ENCODE results near the gene GPRC5C.

GPRC5C gene

DNA sequence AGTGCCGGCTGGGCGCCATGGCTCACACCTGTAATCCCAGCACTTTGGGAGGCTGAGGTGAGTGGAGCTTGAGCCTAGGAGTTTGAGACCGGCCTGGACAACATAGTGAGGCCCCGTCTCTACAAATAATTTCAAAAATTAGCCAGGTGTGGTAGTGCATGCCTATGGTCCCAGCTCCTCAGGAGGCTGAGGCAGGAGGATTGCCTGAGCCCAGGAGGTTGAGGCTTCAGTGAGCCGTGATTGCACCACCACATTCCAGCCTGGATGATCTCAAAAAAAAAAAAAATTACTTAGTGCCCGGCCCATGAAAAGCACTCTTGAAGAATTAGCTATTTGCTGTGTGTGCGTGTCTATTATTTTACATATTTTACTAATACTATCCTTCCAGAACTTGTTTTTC is 9.6 kb downstream of the GPRC5C start:
- TF ChIP-seq GABPA (IDR thresholded peaks at IDR 0.05; ENCODE audit: low read depth) (no peak), SPI1 (IDR thresholded peaks at IDR 0.05; ENCODE audit: borderline replicate concordance, low read depth) (no peak), POLR2AphosphoS5 (IDR thresholded peaks at IDR 0.05; ENCODE audit: low read depth) (no peak)
- TF ChIP-seq, protein P1, sequence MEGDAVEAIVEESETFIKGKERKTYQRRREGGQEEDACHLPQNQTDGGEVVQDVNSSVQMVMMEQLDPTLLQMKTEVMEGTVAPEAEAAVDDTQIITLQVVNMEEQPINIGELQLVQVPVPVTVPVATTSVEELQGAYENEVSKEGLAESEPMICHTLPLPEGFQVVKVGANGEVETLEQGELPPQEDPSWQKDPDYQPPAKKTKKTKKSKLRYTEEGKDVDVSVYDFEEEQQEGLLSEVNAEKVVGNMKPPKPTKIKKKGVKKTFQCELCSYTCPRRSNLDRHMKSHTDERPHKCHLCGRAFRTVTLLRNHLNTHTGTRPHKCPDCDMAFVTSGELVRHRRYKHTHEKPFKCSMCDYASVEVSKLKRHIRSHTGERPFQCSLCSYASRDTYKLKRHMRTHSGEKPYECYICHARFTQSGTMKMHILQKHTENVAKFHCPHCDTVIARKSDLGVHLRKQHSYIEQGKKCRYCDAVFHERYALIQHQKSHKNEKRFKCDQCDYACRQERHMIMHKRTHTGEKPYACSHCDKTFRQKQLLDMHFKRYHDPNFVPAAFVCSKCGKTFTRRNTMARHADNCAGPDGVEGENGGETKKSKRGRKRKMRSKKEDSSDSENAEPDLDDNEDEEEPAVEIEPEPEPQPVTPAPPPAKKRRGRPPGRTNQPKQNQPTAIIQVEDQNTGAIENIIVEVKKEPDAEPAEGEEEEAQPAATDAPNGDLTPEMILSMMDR (IDR thresholded peaks at IDR 0.05; ENCODE audit: insufficient read depth, low read length), result no peak
- TF ChIP-seq, protein P2, sequence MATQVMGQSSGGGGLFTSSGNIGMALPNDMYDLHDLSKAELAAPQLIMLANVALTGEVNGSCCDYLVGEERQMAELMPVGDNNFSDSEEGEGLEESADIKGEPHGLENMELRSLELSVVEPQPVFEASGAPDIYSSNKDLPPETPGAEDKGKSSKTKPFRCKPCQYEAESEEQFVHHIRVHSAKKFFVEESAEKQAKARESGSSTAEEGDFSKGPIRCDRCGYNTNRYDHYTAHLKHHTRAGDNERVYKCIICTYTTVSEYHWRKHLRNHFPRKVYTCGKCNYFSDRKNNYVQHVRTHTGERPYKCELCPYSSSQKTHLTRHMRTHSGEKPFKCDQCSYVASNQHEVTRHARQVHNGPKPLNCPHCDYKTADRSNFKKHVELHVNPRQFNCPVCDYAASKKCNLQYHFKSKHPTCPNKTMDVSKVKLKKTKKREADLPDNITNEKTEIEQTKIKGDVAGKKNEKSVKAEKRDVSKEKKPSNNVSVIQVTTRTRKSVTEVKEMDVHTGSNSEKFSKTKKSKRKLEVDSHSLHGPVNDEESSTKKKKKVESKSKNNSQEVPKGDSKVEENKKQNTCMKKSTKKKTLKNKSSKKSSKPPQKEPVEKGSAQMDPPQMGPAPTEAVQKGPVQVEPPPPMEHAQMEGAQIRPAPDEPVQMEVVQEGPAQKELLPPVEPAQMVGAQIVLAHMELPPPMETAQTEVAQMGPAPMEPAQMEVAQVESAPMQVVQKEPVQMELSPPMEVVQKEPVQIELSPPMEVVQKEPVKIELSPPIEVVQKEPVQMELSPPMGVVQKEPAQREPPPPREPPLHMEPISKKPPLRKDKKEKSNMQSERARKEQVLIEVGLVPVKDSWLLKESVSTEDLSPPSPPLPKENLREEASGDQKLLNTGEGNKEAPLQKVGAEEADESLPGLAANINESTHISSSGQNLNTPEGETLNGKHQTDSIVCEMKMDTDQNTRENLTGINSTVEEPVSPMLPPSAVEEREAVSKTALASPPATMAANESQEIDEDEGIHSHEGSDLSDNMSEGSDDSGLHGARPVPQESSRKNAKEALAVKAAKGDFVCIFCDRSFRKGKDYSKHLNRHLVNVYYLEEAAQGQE (IDR thresholded peaks at IDR 0.05; ENCODE audit: insufficient replicate concordance, low read depth), result no peak
- H3K27ac ChIP-seq (replicated peaks), result no peak overlapping the region
- no peaks in the 10 kb centered on the region for H3K27me3 ChIP-seq (ENCODE audit: insufficient read depth, poor library complexity, severe bottlenecking)

DNA sequence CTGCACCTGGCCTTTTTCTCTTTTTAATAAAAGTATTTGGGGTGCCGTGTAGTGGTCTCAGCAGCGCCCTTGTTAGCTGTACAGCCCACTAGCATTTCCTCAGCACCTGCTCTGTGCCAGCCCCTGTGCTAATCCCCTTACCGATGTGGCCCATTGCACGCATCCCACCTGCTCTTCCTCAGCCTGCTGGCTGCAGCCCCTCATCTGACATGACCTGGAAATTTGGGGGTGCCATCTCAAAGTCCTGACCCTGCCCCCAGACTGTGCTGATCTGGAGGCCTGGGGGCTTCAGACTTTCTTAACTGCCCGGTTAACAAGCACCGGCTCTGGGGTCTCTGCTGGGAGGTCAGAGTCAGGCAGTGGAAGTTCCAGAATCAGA is 10.4 kb downstream of the GPRC5C start:
- Histone ChIP-seq H3K27me3 (ENCODE audit: insufficient read depth, poor library complexity, severe bottlenecking) (no peaks in the 10 kb centered on the region), H3K27ac (replicated peaks) (peak overlapping the region; percentile 86), H3K4me3 (replicated peaks; ENCODE audit: insufficient read depth, low read length) (no peak overlapping the region)
- no peak for TF ChIP-seq GABPA (IDR thresholded peaks at IDR 0.05; ENCODE audit: low read depth)
- no peak for TF ChIP-seq SPI1 (IDR thresholded peaks at IDR 0.05; ENCODE audit: borderline replicate concordance, low read depth)
- no peak for TF ChIP-seq POLR2AphosphoS5 (IDR thresholded peaks at IDR 0.05; ENCODE audit: low read depth)
- TF ChIP-seq, protein P2 (IDR thresholded peaks at IDR 0.05; ENCODE audit: insufficient replicate concordance, low read depth), result no peak
- no peak for DNase-seq (ENCODE audit: low read depth in 1 of 2, low spot score in 1 of 2)

More for the DNA sequence above, 9.6 kb downstream of the GPRC5C start:
- no peak for DNase-seq (ENCODE audit: low read depth in 1 of 2, low spot score in 1 of 2)
- H3K4me3 ChIP-seq (replicated peaks; ENCODE audit: insufficient read depth, low read length), result no peak overlapping the region

DNA sequence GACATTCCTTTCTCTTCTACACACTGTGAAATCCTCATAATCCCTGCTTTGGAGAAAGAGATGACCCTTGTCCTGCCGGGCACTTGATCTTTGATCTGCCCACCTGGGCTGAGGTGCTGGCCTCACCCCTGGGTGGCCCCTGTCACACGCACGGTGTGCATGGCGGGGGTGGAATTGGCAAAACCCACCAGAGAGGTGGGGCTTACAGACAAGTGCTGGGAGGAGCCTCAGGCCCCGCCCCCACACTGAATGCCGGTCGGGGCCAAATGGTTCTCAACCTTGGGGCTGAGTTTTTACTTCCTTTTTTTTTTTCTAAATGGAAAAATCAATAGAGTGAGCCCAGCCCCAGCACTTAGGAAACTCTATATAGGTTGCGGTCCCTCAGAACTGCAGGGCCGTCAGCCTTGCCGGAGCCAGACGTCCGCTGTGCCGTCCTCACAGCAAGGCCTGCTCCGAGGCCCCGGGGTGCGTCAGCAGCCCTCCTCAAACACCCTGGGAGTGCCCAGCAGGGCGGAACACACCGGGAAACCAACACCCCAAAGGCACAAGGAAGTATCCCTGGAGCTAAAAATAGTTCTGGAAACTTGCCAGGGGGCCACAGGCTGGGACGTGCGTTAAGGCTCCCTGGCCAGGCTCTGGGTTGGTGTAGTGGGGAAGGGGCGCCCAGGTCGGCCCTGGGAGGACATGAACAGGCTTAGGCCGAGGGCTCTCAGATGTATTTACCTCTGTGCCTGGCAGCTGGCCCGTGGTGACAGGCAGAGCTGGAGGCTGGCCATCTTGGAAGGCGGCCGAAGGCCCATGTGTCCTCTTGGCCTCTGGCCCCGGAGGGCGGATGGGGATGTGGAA is 11.0 kb downstream of the GPRC5C start:
- Histone ChIP-seq H3K27ac (replicated peaks) (peak overlapping the region; percentile 86), H3K4me3 (replicated peaks; ENCODE audit: insufficient read depth, low read length) (peak overlapping the region; percentile 16; the same call in 1 of the 2 replicates), H3K27me3 (ENCODE audit: insufficient read depth, poor library complexity, severe bottlenecking) (no peaks in the 10 kb centered on the region)
- TF ChIP-seq, protein P1 (IDR thresholded peaks at IDR 0.05; ENCODE audit: insufficient read depth, low read length), result no peak
- TF ChIP-seq SPI1 (IDR thresholded peaks at IDR 0.05; ENCODE audit: borderline replicate concordance, low read depth) (peak; percentile 5; the same call in 1 of the 2 replicates), POLR2AphosphoS5 (IDR thresholded peaks at IDR 0.05; ENCODE audit: low read depth) (peak; percentile 89), GABPA (IDR thresholded peaks at IDR 0.05; ENCODE audit: low read depth) (0 out of 2 replicates have a peak, but pooled peaks have one; percentile 8)
- TF ChIP-seq, protein P2 (IDR thresholded peaks at IDR 0.05; ENCODE audit: insufficient replicate concordance, low read depth), result peak; percentile 60
- DNase-seq (ENCODE audit: low read depth in 1 of 2, low spot score in 1 of 2), result peak; percentile 77 to 78
